ENCODE data around the gene PCBP1. TPM values are rescaled to one million over a fixed set of nuclear protein-coding genes. Genes with fewer than 3 reads are reported as not detected.

PCBP1 gene
- total and polyA plus RNA-seq, 9 of the 15 experiments (the other 6 are each of a cell fraction or from before 2014, with no cell fraction given), result 19.2 to 407 (median 78.1) TPM

DNA sequence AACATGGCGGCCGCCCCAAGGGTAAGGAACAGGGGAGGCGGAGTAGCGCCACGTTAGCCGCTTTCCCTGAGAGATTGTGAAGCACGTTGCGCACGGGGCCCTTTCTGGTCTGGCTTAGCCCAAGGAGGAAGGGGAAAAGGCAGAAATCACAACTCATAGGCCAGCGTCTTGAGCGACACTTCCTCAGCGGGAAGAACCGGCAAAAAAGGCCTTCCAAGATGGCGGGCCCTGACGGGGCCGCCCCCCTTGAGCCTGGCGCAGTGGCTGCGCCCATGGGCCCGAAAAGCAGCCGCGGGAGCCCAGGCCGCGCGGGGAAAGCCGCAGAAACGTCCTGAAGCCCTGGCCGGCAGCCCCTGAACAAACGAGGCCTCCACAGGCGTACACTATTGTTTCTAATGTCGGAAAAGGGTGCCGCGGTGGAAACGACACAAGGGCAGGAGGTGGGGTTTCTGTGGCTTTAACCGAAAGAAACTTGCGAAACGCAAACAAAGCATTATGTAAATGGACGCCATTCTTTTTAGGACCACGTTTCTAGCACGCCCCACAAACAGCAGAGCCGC, 919 bp upstream of the PCBP1 start (continued):
- no peak for TF ChIP-seq POLR3G (IDR thresholded peaks at IDR 0.05; ENCODE audit: extremely low read depth, insufficient read length, insufficient replicate concordance)
- TF ChIP-seq HMG20A (CRISPR knock-in tag; conservative IDR thresholded peaks at IDR 0.05), result no peak
- TF ChIP-seq HES1 (IDR thresholded peaks at IDR 0.05; ENCODE audit: low read depth), result no peak
- TF ChIP-seq TEAD2 (tag; IDR thresholded peaks at IDR 0.05), result peak; percentile 76; the same call in 1 of the 2 replicates
- TF ChIP-seq RAD51 (IDR thresholded peaks at IDR 0.05; ENCODE audit: borderline replicate concordance, low read depth), result no peak
- TF ChIP-seq ERF (CRISPR knock-in tag; IDR thresholded peaks at IDR 0.05), result peak; percentile 96
- TF ChIP-seq CREB5 (CRISPR knock-in tag; IDR thresholded peaks at IDR 0.05), result no peak; the same call in 1 of the 2 replicates
- TF ChIP-seq ZZZ3 (IDR thresholded peaks at IDR 0.05), result no peak
- peak; percentile 22 to 52 for TF ChIP-seq TBL1XR1 (IDR thresholded peaks at IDR 0.05; ENCODE audit: low read length in 2 of 2)
- TF ChIP-seq SUPT5H (IDR thresholded peaks at IDR 0.05), result peak; percentile 72
- no peak for TF ChIP-seq PRMT5 (CRISPR knock-in tag; IDR thresholded peaks at IDR 0.05)
- no peak; a peak in 1 of 4 replicates for TF ChIP-seq RAD21 (CRISPR knock-in tag; conservative IDR thresholded peaks at IDR 0.05 in 1 of 2, IDR thresholded peaks at IDR 0.05 in 1 of 2)
- no peak for TF ChIP-seq ATF2 (CRISPR knock-in tag; IDR thresholded peaks at IDR 0.05)
- TF ChIP-seq TAF1 (IDR thresholded peaks at IDR 0.05; ENCODE audit: control insufficient read depth, extremely low read depth, insufficient read depth, low read length, severe bottlenecking), result peak; percentile 58
- no peak for TF ChIP-seq HNRNPK (IDR thresholded peaks at IDR 0.05; ENCODE audit: low read depth, low read length, poor library complexity, severe bottlenecking)
- peak; percentile 58 for TF ChIP-seq LCOR (CRISPR knock-in tag; IDR thresholded peaks at IDR 0.05)
- no peak for TF ChIP-seq PBX2 (CRISPR knock-in tag; IDR thresholded peaks at IDR 0.05; ENCODE audit: low read depth)
- peak; percentile 47; the same call in 1 of the 2 replicates for TF ChIP-seq PBX2 (tag; conservative IDR thresholded peaks at IDR 0.05; ENCODE audit: low read depth)
- peak; percentile 93 for TF ChIP-seq ZNF766 (CRISPR knock-in tag; conservative IDR thresholded peaks at IDR 0.05)
- TF ChIP-seq ZC3H4 (CRISPR knock-in tag; IDR thresholded peaks at IDR 0.05; ENCODE audit: borderline replicate concordance), result peak; percentile 95
- TF ChIP-seq HDAC1 (IDR thresholded peaks at IDR 0.05), result no peak; a peak in 1 of 4 replicates
- TF ChIP-seq POLR2G (IDR thresholded peaks at IDR 0.05; ENCODE audit: low read depth, low read length), result peak; percentile 92
- TF ChIP-seq ZNF583 (CRISPR knock-in tag; IDR thresholded peaks at IDR 0.05), result peak; percentile 92

Data from K562 (cell line).